Lower lobe of right lung (tissue), 2 donors: ENCODE measurements around the gene ENDOV. TPM values are rescaled to one million over a fixed set of nuclear protein-coding genes. Genes with fewer than 3 reads are reported as not detected.

Experiments used
- ATAC-seq, 2 donors: fragments of 200-7000 bp; cut with Tn5 transposase; one replicate each; pipeline ENCODE4 v1.9.1; 2020 to 2022; ENCODE audit warnings: mild to moderate bottlenecking in 2 of 2, moderate library complexity in 2 of 2
- DNase-seq: peaks from one replicate; pipeline ENCODE4 v3.0.0-alpha.2; 2020
- H3K27ac ChIP-seq: fragments of 200-600 bp; one replicate; pipeline ENCODE4 v1.8.0; 2022
- H3K27me3 ChIP-seq: fragments of 200-600 bp; one replicate; pipeline ENCODE4 v1.8.0; 2022; ENCODE audit warnings: low read depth
- H3K36me3 ChIP-seq: fragments of 200-600 bp; one replicate; pipeline ENCODE4 v1.8.0; 2022; ENCODE audit warnings: mild to moderate bottlenecking
- H3K4me1 ChIP-seq: fragments of 200-600 bp; one replicate; pipeline ENCODE4 v1.8.0; 2022
- H3K4me3 ChIP-seq: fragments of 200-600 bp; one replicate; pipeline ENCODE4 v1.8.0; 2022; ENCODE audit warnings: mild to moderate bottlenecking
- H3K9me3 ChIP-seq: fragments of 200-600 bp; one replicate; pipeline ENCODE4 v1.8.0; 2022
- CTCF ChIP-seq: fragments of 200-600 bp; IDR thresholded peaks from one replicate; pipeline ENCODE4 v1.8.0; 2022; ENCODE audit warnings: antibody characterized with exemption, mild to moderate bottlenecking
- intact Hi-C: fragments of 100-400 bp; cut with DNase I; formaldehyde crosslinking; loops from one replicate; pipeline ENCODE4 v1.11.0; 2022
- total RNA-seq: library from RNA; stranded (reverse); fragmentation: NEBNext Ultra II Directional; extraction: Animal tissue kit (Norgen Biotek cat#: 25700); gene quantifications from one replicate; pipeline ENCODE4 v1.2.1, GENCODE V29; 2021
- donor health status: DM: no; HTN: yes; CAD: no; lungs with severe emphysema.

The ENDOV gene
- total RNA-seq, 1 donor from 2014 or later: 23.4 TPM

DNA sequence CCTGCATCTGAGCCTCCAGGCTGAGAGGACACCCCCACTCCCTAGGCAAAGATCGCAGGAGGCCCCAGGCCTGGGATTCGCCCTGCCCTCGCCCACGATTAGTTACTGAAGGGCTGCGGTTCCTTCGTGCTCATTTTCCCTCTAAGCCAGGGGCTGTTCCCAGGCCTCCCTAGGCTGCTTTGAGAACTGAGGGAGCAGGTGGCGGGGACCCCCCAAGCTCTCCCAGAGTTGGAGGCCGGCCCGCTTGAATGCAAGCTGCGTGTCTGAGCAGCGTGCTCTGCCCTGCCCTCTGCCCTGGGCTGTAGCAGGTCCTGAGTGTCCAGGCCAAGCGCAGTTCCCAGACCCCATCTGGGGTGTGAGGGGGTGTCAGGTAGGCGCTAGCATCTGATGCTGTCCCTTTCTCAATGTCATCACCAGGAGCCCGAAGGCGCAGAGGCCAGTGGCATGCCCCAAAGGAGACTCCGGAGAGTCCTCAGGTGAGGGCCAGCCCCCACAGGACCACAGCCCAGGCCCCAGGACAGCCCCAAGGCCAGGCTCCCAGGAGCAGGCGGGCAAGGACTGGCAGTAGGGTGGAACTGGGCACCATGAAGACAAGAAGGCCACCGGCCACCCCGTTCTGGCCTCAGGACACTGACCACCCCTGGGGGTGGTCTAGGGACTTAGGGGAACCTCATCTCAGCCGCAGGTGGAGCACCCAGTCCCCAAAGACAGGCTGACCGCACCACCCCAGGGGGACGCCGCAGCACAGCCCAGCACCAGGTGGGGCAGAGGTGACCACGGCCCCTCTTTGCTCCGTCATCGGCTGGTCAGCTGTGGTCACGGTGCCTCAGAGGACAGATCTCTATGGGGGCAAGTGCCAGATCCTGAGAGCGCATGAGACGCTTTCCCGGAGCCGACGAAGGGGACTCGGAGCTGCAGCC, 14.6 kb downstream of the ENDOV start:
- TF ChIP-seq CTCF: no peak
- H3K36me3 ChIP-seq: peaks cover 18% of the 10 kb centered on the region
- no peak overlapping the region for H3K27ac ChIP-seq
- DNase-seq (no peak), ATAC-seq (no peak)
- intact Hi-C loops: loop anchor here (10.0 kb wide), 1 partner anchor 145 kb away; no protein-coding TSS in a partner anchor
- no peaks in the 10 kb centered on the region for H3K9me3 ChIP-seq
- peaks cover 7% of the 10 kb centered on the region for H3K4me1 ChIP-seq
- no peaks in the 10 kb centered on the region for H3K27me3 ChIP-seq
- no peak overlapping the region for H3K4me3 ChIP-seq

GRCh38 chr17:80430446-80431245, 15.7 kb downstream of the ENDOV start:
- Histone ChIP-seq H3K27me3 (no peaks in the 10 kb centered on the region), H3K4me3 (no peak overlapping the region), H3K27ac (no peak overlapping the region), H3K36me3 (peaks cover 18% of the 10 kb centered on the region), H3K4me1 (peaks cover 7% of the 10 kb centered on the region), H3K9me3 (no peaks in the 10 kb centered on the region)
- no peak for TF ChIP-seq CTCF
- DNase-seq (peak; percentile 42), ATAC-seq (no peak)
- intact Hi-C loops: no loop called here

DNA sequence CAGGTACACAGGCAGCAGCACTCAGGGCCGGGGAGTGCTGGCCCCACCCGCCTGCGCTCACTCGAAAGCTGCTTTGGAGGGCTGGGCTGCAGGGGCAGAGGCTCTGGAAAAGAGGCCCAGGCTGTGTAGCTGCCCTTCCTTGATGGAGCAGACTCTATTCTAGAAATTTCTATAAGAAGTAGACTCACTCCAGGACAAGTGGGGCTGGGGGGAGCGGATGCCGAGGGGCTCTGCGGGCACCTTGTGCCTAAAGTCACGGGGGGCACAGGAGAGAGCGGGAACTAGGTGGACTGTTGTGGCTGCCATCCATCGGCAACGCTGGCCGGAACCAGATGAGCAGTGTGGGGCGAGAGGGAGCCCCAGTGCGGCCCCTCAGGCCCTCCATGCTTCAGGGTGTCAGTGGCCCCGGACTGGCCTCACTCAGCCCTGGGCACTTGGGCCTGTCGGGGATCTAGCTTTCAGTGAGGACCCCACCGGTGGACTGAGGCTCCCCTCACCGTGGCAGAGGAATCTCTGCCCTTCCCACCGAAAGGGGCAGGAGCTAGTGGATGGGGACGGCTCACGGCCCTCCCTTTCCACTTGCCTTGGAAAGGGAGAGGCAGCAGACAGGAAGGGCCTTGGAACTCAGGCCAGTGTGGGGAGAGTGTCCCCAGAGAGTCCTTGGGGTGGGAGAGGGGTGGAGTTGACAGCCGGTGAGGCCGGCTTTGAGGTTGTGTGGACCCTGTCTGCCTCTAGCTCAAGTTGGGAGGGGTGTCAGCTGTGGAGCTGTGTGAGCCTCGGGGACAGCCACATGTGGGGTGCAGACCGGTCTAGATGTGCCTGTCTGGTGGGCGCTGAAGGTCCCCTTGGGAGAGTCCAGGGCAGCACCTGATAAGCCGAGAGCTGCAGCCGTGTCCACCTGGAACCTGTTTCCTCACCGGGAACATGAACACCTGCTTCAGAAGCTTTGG, 16.6 kb downstream of the ENDOV start:
- intact Hi-C loops: no loop called here
- peak; percentile 40 for DNase-seq
- ATAC-seq: no peak

GRCh38 chr17:80432350-80432955, 17.5 kb downstream of the ENDOV start:
- ATAC-seq (no peak), DNase-seq (peak; percentile 37)
- no peaks in the 10 kb centered on the region for H3K9me3 ChIP-seq

More for the DNA sequence above, 16.6 kb downstream of the ENDOV start:
- no peak overlapping the region for H3K4me3 ChIP-seq
- peaks cover 18% of the 10 kb centered on the region for H3K36me3 ChIP-seq
- H3K9me3 ChIP-seq: no peaks in the 10 kb centered on the region
- no peaks in the 10 kb centered on the region for H3K27me3 ChIP-seq
- no peak overlapping the region for H3K27ac ChIP-seq
- peaks cover 7% of the 10 kb centered on the region for H3K4me1 ChIP-seq
- TF ChIP-seq CTCF: no peak

More at GRCh38 chr17:80432350-80432955, 17.5 kb downstream of the ENDOV start:
- Histone ChIP-seq H3K4me3 (no peak overlapping the region), H3K36me3 (peaks cover 18% of the 10 kb centered on the region), H3K27me3 (no peaks in the 10 kb centered on the region), H3K27ac (no peak overlapping the region), H3K4me1 (no peaks in the 10 kb centered on the region)
- no peak for TF ChIP-seq CTCF
- intact Hi-C loops: no loop called here
